K562 (cell line): ENCODE measurements around the gene KLF2. TPM values are rescaled to one million over a fixed set of nuclear protein-coding genes. Genes with fewer than 3 reads are reported as not detected.

ENCODE experiments used
- ATAC-seq: fragments of 200-7000 bp; cut with Tn5 transposase; 3 replicates; pipeline ENCODE4 v1.9.1; 2020; ENCODE audit warnings: moderate library complexity
- BruUV-seq: library from RNA; stranded (reverse); fragments of 400-500 nt; replicated peaks from 2 replicates; lab custom pipeline; 2021; lab: Mats Ljungman, UMichigan
- CTCF ChIA-PET: fragments of 300-600 bp; formaldehyde crosslinking; extraction: SDS; loops from one replicate; lab custom pipeline; 2021; ENCODE audit warnings: low intra/inter-chr PET ratio; lab: Yijun Ruan, JAX
- POLR2A ChIA-PET: fragments of 300-600, 350-650 bp; sonication (Branson Sonifier 250); formaldehyde crosslinking; extraction: SDS; loops from one replicate; lab custom pipeline; 2021; ENCODE audit warnings: antibody characterized with exemption, inconsistent platforms; lab: Yijun Ruan, JAX
- DNase-seq, 4 experiments: peaks; one replicate each; pipeline versions ENCODE4 v3.0.0 to v3.0.0-alpha.2; 2011 to 2018; ENCODE audit warnings: low spot score in 3 of 4, mixed read lengths in 3 of 4; ENCODE audit errors: extremely low read depth in 1 of 4
- FAIRE-seq: peaks from 2 replicates; lab custom pipeline; 2011; peaks lifted over from hg19 to GRCh38; lab: Jason Lieb, UNC
- H2AFZ ChIP-seq: 2 replicates; pipeline ENCODE4 v1.6.0; 2011; ENCODE audit warnings: low read depth, low read length, control low read depth, inconsistent platforms
- H3K27ac ChIP-seq: fragments of 200-600 bp; 3 replicates; pipeline ENCODE4 v1.8.0; 2011; ENCODE audit warnings: low read depth, mild to moderate bottlenecking, control low read depth, inconsistent platforms, low read length, moderate library complexity, mixed read lengths; ENCODE audit errors: extremely low read depth
- H3K27me3 ChIP-seq, 2 experiments: fragments of 300-600 bp in 1 of 2; 2 replicates in 1 of 2; 3 replicates in 1 of 2; pipeline versions ENCODE4 v1.6.0 to v1.8.0; 2011; ENCODE audit warnings: inconsistent platforms in 2 of 2, low read length in 2 of 2, mild to moderate bottlenecking in 1 of 2, mixed read lengths in 1 of 2, moderate library complexity in 1 of 2; ENCODE audit not compliant: control insufficient read depth in 2 of 2, insufficient read depth in 2 of 2
- H3K36me3 ChIP-seq: fragments of 300-600 bp; 3 replicates; pipeline ENCODE4 v1.8.0; 2011; ENCODE audit warnings: mild to moderate bottlenecking, low read length, inconsistent platforms; ENCODE audit not compliant: control insufficient read depth, insufficient read depth
- H3K4me1 ChIP-seq, 2 experiments: fragments of 200-600 bp in 1 of 2; replicated peaks in 1 of 2; 2 replicates in 1 of 2; 3 replicates in 1 of 2; pipeline versions ENCODE4 v1.5.1 to v1.8.0; 2011; ENCODE audit warnings: inconsistent platforms in 2 of 2, low read length in 2 of 2, mild to moderate bottlenecking in 1 of 2, mixed read lengths in 1 of 2, moderate library complexity in 1 of 2; ENCODE audit not compliant: control insufficient read depth in 2 of 2, insufficient read depth in 2 of 2
- H3K4me2 ChIP-seq: 2 replicates; pipeline ENCODE4 v1.6.1; 2011; ENCODE audit warnings: low read length, control low read depth, inconsistent platforms, mixed read lengths; ENCODE audit not compliant: insufficient read depth
- H3K4me3 ChIP-seq: fragments of 200-600 bp; sonication (generic), shearing (Covaris generic); 2 replicates; pipeline ENCODE4 v1.5.1; 2016; ENCODE audit warnings: control low read depth, inconsistent platforms
- H3K79me2 ChIP-seq: fragments of 200-600 bp; 3 replicates; pipeline ENCODE4 v1.8.0; 2011; ENCODE audit warnings: low read length, inconsistent platforms; ENCODE audit not compliant: control insufficient read depth, insufficient read depth
- H3K9ac ChIP-seq, 2 experiments: 2 replicates each; pipeline versions ENCODE4 v1.6.0 to v1.6.1; 2011; ENCODE audit warnings: low read depth in 2 of 2, low read length in 2 of 2, control low read depth in 1 of 2, inconsistent platforms in 1 of 2, mild to moderate bottlenecking in 1 of 2, mixed read lengths in 1 of 2; ENCODE audit not compliant: insufficient read depth in 1 of 2
- H3K9me1 ChIP-seq: one replicate; pipeline ENCODE4 v1.6.0; 2011; ENCODE audit warnings: inconsistent platforms, mild to moderate bottlenecking, low read length, moderate library complexity; ENCODE audit not compliant: control insufficient read depth, insufficient read depth
- H3K9me3 ChIP-seq: replicated peaks from 2 replicates; pipeline ENCODE4 v1.5.1; 2011; ENCODE audit warnings: low read depth, low read length, inconsistent platforms; ENCODE audit not compliant: control insufficient read depth, insufficient read depth
- H4K20me1 ChIP-seq: replicated peaks from 2 replicates; pipeline ENCODE4 v1.6.1; 2011; ENCODE audit warnings: low read length, inconsistent platforms, mixed read lengths; ENCODE audit not compliant: control insufficient read depth, insufficient read depth
- MCM7 ChIP-seq, 2 experiments: fragments of 450-650 bp; IDR thresholded peaks; 2 replicates each; pipeline ENCODE4 v1.6.1; 2016 to 2018
- ZFP36 ChIP-seq: fragments of 150-350 bp; IDR thresholded peaks from 2 replicates; pipeline ENCODE4 v1.6.1; 2018; ENCODE audit warnings: low read length, low read depth; ENCODE audit not compliant: partially characterized antibody
- ZNF696 ChIP-seq: fragments of 250-450 bp; sonication (Bioruptor Pico); conservative IDR thresholded peaks from 2 replicates; pipeline ENCODE4 v1.4.0; 2020; ENCODE audit warnings: mild to moderate bottlenecking, moderate library complexity
- WGBS: fragments of 100-300 bp; shearing (Covaris generic); methylation state at CpG from one replicate; pipeline ENCODE4 v1.1.6; 2016; ENCODE audit warnings: low coverage, mixed read lengths; ENCODE audit not compliant: insufficient coverage; ENCODE audit errors: missing lambda C conversion rate; 5-methylcytosine and 5-hydroxymethylcytosine counted together
- in situ Hi-C: fragments of 300-500 bp; cut with MboI; formaldehyde crosslinking; loops from 4 replicates; pipeline ENCODE4 v1.15.0; 2018; ENCODE audit warnings: inconsistent platforms, mixed read lengths
- intact Hi-C: fragments of 100-400 bp; cut with micrococcal nuclease; formaldehyde crosslinking; loops from 2 replicates; pipeline ENCODE4 v1.14.2; 2022
- polyA plus RNA-seq, 8 experiments: library from polyadenylated mRNA; depleted of rRNA in 4 of 8; stranded (reverse) in 5 of 8; unstranded in 3 of 8; fragments of >200 nt; fragmentation: Nextera tagmentation in 2 of 8; fragmentation: Illumina TruSeq in 1 of 8; extraction: Ambion mirVana in 2 of 8; extraction: Trizol in 1 of 8; gene quantifications; 2 replicates each; pipeline versions ENCODE4 v1.2.1 to v1.2.3, GENCODE V29; 2011 to 2014; ENCODE audit warnings: inconsistent platforms in 1 of 8, missing spikeins in 1 of 8
- total RNA-seq, 7 experiments: library from RNA; depleted of rRNA in 6 of 7; stranded (reverse); fragments of >200 nt in 6 of 7; fragmentation: Illumina TruSeq in 2 of 7; extraction: Trizol in 2 of 7; gene quantifications; 2 replicates each; pipeline versions ENCODE4 v1.2.1 to v1.2.3, GENCODE V29; 2011 to 2021; ENCODE audit warnings: low replicate concordance in 1 of 7
- TF ChIP-seq, protein P1 (sequence below): fragments of 450-650 bp; IDR thresholded peaks from one replicate; pipeline ENCODE4 v1.6.1; 2018; ENCODE audit warnings: mild to moderate bottlenecking, moderate library complexity; ENCODE audit not compliant: partially characterized antibody

KLF2 gene
- total and polyA plus RNA-seq, 9 of the 15 experiments (the other 6 are each of a cell fraction or from before 2014, with no cell fraction given) = 0.07 to 0.71 TPM; not detected in 7

DNA sequence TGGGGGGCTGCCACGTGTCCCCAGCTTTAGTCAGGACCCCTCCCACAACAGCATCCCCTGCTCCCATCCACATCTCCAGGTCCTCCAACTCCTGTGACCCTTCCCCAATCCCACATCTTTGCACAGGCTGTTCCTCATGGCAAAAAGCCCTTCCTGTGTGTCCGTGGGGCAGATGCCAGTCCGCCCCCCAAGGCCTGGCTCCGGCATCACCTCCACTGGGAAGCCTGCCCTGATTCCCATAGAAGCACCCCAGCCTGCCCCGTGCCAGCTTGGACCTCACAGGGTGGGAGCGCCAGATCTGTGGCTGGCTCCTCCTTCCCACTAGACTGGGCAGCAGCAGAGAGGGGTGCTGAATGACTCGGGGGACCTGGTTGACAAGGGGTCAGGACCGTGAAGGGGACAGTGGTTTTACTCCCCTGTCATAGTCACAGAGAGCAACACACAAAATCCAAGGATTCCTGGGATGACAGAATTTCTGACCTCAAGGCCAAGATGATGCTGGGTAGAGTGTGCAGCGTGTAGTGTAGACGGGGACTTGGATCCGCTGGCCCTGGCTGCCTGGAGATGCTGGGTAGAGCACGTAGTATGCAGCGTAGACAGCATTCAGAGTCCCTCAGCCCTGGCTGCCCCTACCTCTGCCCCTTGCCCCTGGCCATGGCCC lies 13.3 kb downstream of the KLF2 start:
- no peak overlapping the region for H3K9ac ChIP-seq
- ATAC-seq = no peak
- intact Hi-C loops = no loop called here

More for the DNA sequence above, 13.3 kb downstream of the KLF2 start:
- ChIA-PET POLR2A (interaction anchor here (0.5 to 1.3 kb wide), 3 partner anchors 9 to 424 kb away, joined by 3 to 5 read pairs (median 3); no protein-coding TSS in a partner anchor), CTCF (no interaction called here)
- TF ChIP-seq, protein P1, sequence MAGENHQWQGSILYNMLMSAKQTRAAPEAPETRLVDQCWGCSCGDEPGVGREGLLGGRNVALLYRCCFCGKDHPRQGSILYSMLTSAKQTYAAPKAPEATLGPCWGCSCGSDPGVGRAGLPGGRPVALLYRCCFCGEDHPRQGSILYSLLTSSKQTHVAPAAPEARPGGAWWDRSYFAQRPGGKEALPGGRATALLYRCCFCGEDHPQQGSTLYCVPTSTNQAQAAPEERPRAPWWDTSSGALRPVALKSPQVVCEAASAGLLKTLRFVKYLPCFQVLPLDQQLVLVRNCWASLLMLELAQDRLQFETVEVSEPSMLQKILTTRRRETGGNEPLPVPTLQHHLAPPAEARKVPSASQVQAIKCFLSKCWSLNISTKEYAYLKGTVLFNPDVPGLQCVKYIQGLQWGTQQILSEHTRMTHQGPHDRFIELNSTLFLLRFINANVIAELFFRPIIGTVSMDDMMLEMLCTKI = no peak
- TF ChIP-seq MCM7 (IDR thresholded peaks at IDR 0.05) = no peak
- TF ChIP-seq ZNF696 (CRISPR knock-in tag) = no peak
- peak; percentile 49 for TF ChIP-seq ZFP36
- no TSS peak for BruUV-seq
- in situ Hi-C loops = no loop called here
- H3K27me3 ChIP-seq = peaks cover 0 to 17% of the 10 kb centered on the region in 2 experiments; a peak in 2 of 5 replicates
- H3K9me3 ChIP-seq = no peaks in the 10 kb centered on the region
- FAIRE-seq (no peak), DNase-seq (no peak)
- no peak overlapping the region for H3K27ac ChIP-seq
- H3K36me3 ChIP-seq = no peaks in the 10 kb centered on the region
- H3K9me1 ChIP-seq = no peaks in the 10 kb centered on the region
- peaks cover 0 to 15% of the 10 kb centered on the region in 2 experiments; a peak in 1 of 5 replicates for H3K4me1 ChIP-seq
- H3K4me2 ChIP-seq = no peak overlapping the region
- WGBS = 29% methylated on average over 13 of the region's 13 CpGs
- H4K20me1 ChIP-seq = 0 out of 2 replicates have a peak, but pooled peaks cover 4% of the 10 kb centered on the region
- no peak overlapping the region for H2AFZ ChIP-seq
- no peaks in the 10 kb centered on the region for H3K79me2 ChIP-seq
- H3K4me3 ChIP-seq = no peak overlapping the region
